H1 (cell line): ENCODE results near the gene DENND6B. TPM values are rescaled to one million over a fixed set of nuclear protein-coding genes. Genes with fewer than 3 reads are reported as not detected.

Experiments used
- BRCA1 ChIP-seq: IDR thresholded peaks from 2 replicates; pipeline ENCODE4 v1.6.1; 2012; ENCODE audit warnings: low read depth, low read length, improper control_type of control experiment
- CREB1 ChIP-seq: IDR thresholded peaks from 2 replicates; pipeline ENCODE4 v1.6.1; 2012; ENCODE audit warnings: inconsistent platforms
- EGR1 ChIP-seq: IDR thresholded peaks from 2 replicates; pipeline ENCODE4 v1.6.1; 2011; ENCODE audit warnings: low read depth, low read length, borderline replicate concordance
- GABPA ChIP-seq: IDR thresholded peaks from 2 replicates; pipeline ENCODE4 v1.6.1; 2011; ENCODE audit warnings: mild to moderate bottlenecking, low read length, moderate library complexity, borderline replicate concordance; ENCODE audit not compliant: insufficient read depth
- HDAC2 ChIP-seq, 2 experiments: fragments of 300-600 bp in 1 of 2; sonication (generic) in 1 of 2; IDR thresholded peaks; 2 replicates each; pipeline ENCODE4 v1.6.1; 2011 to 2012; ENCODE audit warnings: low read depth in 2 of 2, low read length in 2 of 2, mild to moderate bottlenecking in 2 of 2, moderate library complexity in 2 of 2, borderline replicate concordance in 1 of 2, inconsistent platforms in 1 of 2
- SIN3A ChIP-seq, 2 experiments: IDR thresholded peaks in 1 of 2; conservative IDR thresholded peaks in 1 of 2; 2 replicates each; pipeline ENCODE4 v1.6.1; 2011 to 2012; ENCODE audit warnings: low read length in 2 of 2, improper control_type of control experiment in 1 of 2, low read depth in 1 of 2, mild to moderate bottlenecking in 1 of 2
- YY1 ChIP-seq: IDR thresholded peaks from 2 replicates; pipeline ENCODE4 v1.6.1; 2011; ENCODE audit warnings: low read depth, mild to moderate bottlenecking, low read length
- polyA plus RNA-seq, 7 experiments: library from polyadenylated mRNA; depleted of rRNA in 3 of 7; stranded (reverse) in 5 of 7; unstranded in 2 of 7; fragments of >200 nt in 5 of 7; fragments of 200-250 nt in 2 of 7; gene quantifications; 1 replicate in 5 of 7; 2 replicates in 1 of 7; 4 replicates in 1 of 7; pipeline versions ENCODE4 v1.2.1 to v1.2.3, GENCODE V29; 2011 to 2013; ENCODE audit warnings: missing spikeins in 2 of 7, mixed read lengths in 2 of 7
- total RNA-seq: library from RNA; stranded (reverse); fragmentation: NEBNext Ultra II Directional; extraction: Animal tissue kit (Norgen Biotek cat#: 25700); gene quantifications from 2 replicates; pipeline ENCODE4 v1.2.1, GENCODE V29; 2021

DENND6B gene
- total and polyA plus RNA-seq, 2 of the 8 experiments (the other 6 are each of a cell fraction or from before 2014, with no cell fraction given), result 1.1 to 1.9 TPM

DNA sequence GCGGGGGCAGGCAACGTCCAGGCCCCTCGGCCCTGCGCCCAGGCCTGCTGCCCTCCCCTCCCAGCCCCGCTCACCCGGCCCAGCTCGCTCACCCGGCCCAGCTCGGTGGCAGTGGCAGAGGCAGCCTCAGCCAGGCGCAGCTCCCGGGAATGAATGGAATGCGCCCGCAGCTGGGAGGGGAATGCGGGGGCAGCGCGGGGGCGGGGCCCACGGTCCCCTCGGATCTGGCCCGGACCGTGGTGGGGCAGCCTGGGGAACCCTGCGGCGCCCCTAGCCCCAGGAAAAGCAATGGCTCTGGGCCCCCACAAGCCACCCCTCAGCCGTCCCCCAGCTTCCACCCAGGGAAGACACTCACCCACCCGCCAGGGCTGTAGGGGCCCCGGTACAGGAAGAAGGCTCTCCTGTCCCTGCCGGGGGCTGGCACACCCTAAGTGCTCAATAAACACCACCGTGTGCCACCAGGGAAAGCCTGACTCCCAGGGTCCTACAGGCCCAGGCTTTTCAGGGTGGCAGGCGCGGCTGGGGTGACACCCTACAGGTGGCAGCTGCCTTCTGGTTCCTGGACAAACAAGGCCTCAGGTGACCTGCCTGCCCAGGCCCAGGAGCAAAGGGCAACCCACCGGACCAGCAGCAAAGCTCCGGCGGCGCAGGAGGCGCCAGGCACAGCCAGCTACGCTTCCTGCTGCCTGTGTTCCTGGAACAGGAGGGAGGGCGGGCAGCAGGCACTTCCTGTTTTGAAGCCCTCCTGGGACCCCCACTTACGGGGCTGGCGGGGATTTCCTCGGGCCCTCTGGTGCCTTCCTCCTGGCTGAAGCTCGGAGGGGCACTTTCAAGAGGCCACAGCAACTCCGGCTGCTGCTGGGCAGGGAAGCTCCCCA lies 33.1 kb downstream of the DENND6B start (continued):
- TF ChIP-seq BRCA1 (no peak), HDAC2 (IDR thresholded peaks at IDR 0.05; ENCODE audit: borderline replicate concordance in 1 of 2, low read depth in 2 of 2, low read length in 2 of 2) (0 out of 4 replicates have a peak, but pooled peaks of 1 of the 2 experiments have one; percentile 17), SIN3A (conservative IDR thresholded peaks at IDR 0.05 in 1 of 2, IDR thresholded peaks at IDR 0.05 in 1 of 2; ENCODE audit: low read depth in 1 of 2, low read length in 2 of 2) (0 out of 4 replicates have a peak, but pooled peaks of 1 of the 2 experiments have one; percentile 14), CREB1 (0 out of 2 replicates have a peak, but pooled peaks have one; percentile 5), YY1 (peak; percentile 65; the same call in 1 of the 2 replicates), EGR1 (peak; percentile 99), GABPA (0 out of 2 replicates have a peak, but pooled peaks have one; percentile 8)
